PC-3 (cell line): ENCODE data around the gene CHIT1. TPM values are rescaled to one million over a fixed set of nuclear protein-coding genes. Genes with fewer than 3 reads are reported as not detected.
A peak's percentile ranks its signal among the peaks of the same experiment; 100 is the strongest.

ENCODE experiments used
- ATAC-seq: fragments of 200-7000 bp; cut with Tn5 transposase; 2 replicates; pipeline ENCODE4 v1.9.1; 2020; ENCODE audit warnings: mild to moderate bottlenecking, moderate library complexity
- BruUV-seq: library from RNA; stranded (reverse); fragments of 400-500 nt; replicated peaks from 2 replicates; lab custom pipeline; 2021; lab: Mats Ljungman, UMichigan
- CTCF ChIA-PET: fragments of 300-600 bp; sonication (Branson Sonifier 250); formaldehyde crosslinking; loops from one replicate; lab custom pipeline; 2022; ENCODE audit warnings: antibody characterized with exemption; lab: Charles Lee
- POLR2A ChIA-PET: fragments of 300-600 bp; sonication (Branson Sonifier 250); formaldehyde crosslinking; loops from one replicate; lab custom pipeline; 2022; ENCODE audit warnings: antibody characterized with exemption; ENCODE audit not compliant: unreplicated experiment; lab: Charles Lee
- DNase-seq: peaks from one replicate; pipeline ENCODE4 v3.0.0-alpha.2; 2015
- H2AFZ ChIP-seq: fragments of 300-600 bp; sonication (generic); 2 replicates; pipeline ENCODE4 v1.6.0; 2016; ENCODE audit warnings: antibody characterized with exemption, low read length
- H3F3A ChIP-seq: fragments of 300-600 bp; sonication (generic); one replicate; pipeline ENCODE4 v1.6.0; 2017; ENCODE audit warnings: antibody characterized with exemption, low read length, control low read depth, mild to moderate bottlenecking; ENCODE audit not compliant: unreplicated experiment
- H3K27ac ChIP-seq: fragments of 300-600 bp; sonication (generic); 2 replicates; pipeline ENCODE4 v1.5.1; 2016; ENCODE audit warnings: mild to moderate bottlenecking, low read length
- H3K27me3 ChIP-seq: fragments of 300-600 bp; sonication (generic); 2 replicates; pipeline ENCODE4 v1.6.1; 2016; ENCODE audit warnings: low read length, mixed read lengths
- H3K36me3 ChIP-seq: fragments of 300-600 bp; sonication (generic); 2 replicates; pipeline ENCODE4 v1.6.1; 2016; ENCODE audit warnings: low read depth, mixed run types, low read length, mixed read lengths
- H3K4me1 ChIP-seq: fragments of 300-600 bp; sonication (generic); 2 replicates; pipeline ENCODE4 v1.5.1; 2016; ENCODE audit warnings: low read length; ENCODE audit not compliant: insufficient read depth
- H3K4me2 ChIP-seq: fragments of 300-600 bp; sonication (generic); 2 replicates; pipeline ENCODE4 v1.6.0; 2016; ENCODE audit warnings: low read length
- H3K4me3 ChIP-seq: fragments of 300-600 bp; sonication (generic); 2 replicates; pipeline ENCODE4 v1.5.1; 2016; ENCODE audit warnings: mild to moderate bottlenecking, low read length, mixed read lengths
- H3K79me2 ChIP-seq: fragments of 300-600 bp; sonication (generic); 2 replicates; pipeline ENCODE4 v1.6.1; 2017; ENCODE audit warnings: low read length, mixed read lengths
- H3K9ac ChIP-seq: fragments of 300-600 bp; sonication (generic); 2 replicates; pipeline ENCODE4 v1.6.0; 2016; ENCODE audit warnings: mild to moderate bottlenecking, low read length
- H3K9me2 ChIP-seq: fragments of 300-600 bp; sonication (generic); replicated peaks from 2 replicates; pipeline ENCODE4 v1.6.1; 2016; ENCODE audit warnings: mixed run types, low read length, mixed read lengths
- H3K9me3 ChIP-seq: fragments of 300-600 bp; sonication (generic); 2 replicates; pipeline ENCODE4 v1.6.1; 2016; ENCODE audit warnings: low read length, mixed read lengths
- H4K20me1 ChIP-seq: fragments of 300-600 bp; sonication (generic); 2 replicates; pipeline ENCODE4 v1.6.1; 2016; ENCODE audit warnings: low read length, mixed read lengths
- CTCF ChIP-seq: fragments of 300-600 bp; sonication (generic); conservative IDR thresholded peaks from 2 replicates; pipeline ENCODE4 v1.5.1; 2017; ENCODE audit warnings: antibody characterized with exemption, low read depth, mild to moderate bottlenecking, low read length
- EZH2phosphoT487 ChIP-seq: fragments of 300-600 bp; sonication (generic); IDR thresholded peaks from 2 replicates; pipeline ENCODE4 v1.6.1; 2018; ENCODE audit warnings: mild to moderate bottlenecking, antibody characterized with exemption, low read length, borderline replicate concordance
- intact Hi-C: fragments of 100-400 bp; cut with micrococcal nuclease; formaldehyde crosslinking; loops from 2 replicates; pipeline ENCODE4 v1.9.0; 2023
- total RNA-seq: library from RNA; depleted of rRNA; stranded (reverse); fragments of >200 nt; gene quantifications from 2 replicates; pipeline ENCODE4 v1.2.3, GENCODE V29; 2014; rRNA removed

The CHIT1 gene
- total RNA-seq, 1 experiment from 2014 or later = not detected

DNA sequence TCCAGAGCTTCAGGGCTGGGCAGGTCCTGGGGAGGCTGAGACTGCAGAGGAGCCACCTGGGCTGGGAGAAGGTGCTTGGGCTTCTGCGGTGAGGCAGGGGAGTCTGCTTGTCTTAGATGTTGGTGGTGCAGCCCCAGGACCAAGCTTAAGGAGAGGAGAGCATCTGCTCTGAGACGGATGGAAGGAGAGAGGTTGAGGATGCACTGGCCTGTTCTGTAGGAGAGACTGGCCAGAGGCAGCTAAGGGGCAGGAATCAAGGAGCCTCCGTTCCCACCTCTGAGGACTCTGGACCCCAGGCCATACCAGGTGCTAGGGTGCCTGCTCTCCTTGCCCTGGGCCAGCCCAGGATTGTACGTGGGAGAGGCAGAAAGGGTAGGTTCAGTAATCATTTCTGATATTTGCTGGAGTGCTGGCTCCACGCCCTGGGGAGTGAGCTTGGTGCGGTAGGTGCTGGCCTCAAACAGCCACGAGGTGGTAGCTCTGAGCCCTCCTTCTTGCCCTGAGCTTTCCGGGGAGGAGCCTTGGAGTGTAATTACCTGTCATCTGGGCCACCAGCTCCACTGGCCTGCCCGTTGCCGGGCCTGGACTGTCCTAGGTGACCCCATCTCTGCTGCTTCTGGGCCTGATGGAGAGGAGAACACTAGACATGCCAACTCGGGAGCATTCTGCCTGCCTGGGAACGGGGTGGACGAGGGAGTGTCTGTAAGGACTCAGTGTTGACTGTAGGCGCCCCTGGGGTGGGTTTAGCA lies 63.1 kb downstream of the CHIT1 start:
- TF ChIP-seq EZH2phosphoT487 (no peak), CTCF (peak; percentile 35)
- H3K9ac ChIP-seq = no peak overlapping the region
- H2AFZ ChIP-seq = no peak overlapping the region
- no peaks in the 10 kb centered on the region for H3K9me3 ChIP-seq
- H3K27ac ChIP-seq = no peak overlapping the region
- CTCF ChIA-PET = interaction anchor here (0.7 kb wide), 1 partner anchor 48 kb away, joined by 3 read pairs; no protein-coding TSS in a partner anchor
- no TSS peak for BruUV-seq
- no peak overlapping the region for H3K4me2 ChIP-seq
- POLR2A ChIA-PET = no interaction called here
- intact Hi-C loops = no loop called here
- no peaks in the 10 kb centered on the region for H4K20me1 ChIP-seq
- H3K36me3 ChIP-seq = no peaks in the 10 kb centered on the region
- no peaks in the 10 kb centered on the region for H3K4me1 ChIP-seq
- H3K27me3 ChIP-seq = peaks cover 31% of the 10 kb centered on the region
- H3F3A ChIP-seq = no peaks in the 10 kb centered on the region
- no peaks in the 10 kb centered on the region for H3K9me2 ChIP-seq
- H3K4me3 ChIP-seq = no peak overlapping the region
- ATAC-seq = peak; percentile 71
- no peaks in the 10 kb centered on the region for H3K79me2 ChIP-seq
- DNase-seq = peak; percentile 26

Other genes starting within 250 kb of the CHIT1 start
- 119 and 122 TPM in 2 replicates for gene TMEM183A, start 222.3 kb downstream of the CHIT1 start, total RNA-seq
- 3.4 and 12.1 TPM in 2 replicates for gene PPFIA4, start 203.2 kb downstream of the CHIT1 start, total RNA-seq
- gene MYOG, start 143.7 kb downstream of the CHIT1 start, total RNA-seq = not detected in 2 replicates
- gene ADORA1, start 101.9 kb downstream of the CHIT1 start, total RNA-seq = 1.4 and 3.9 TPM in 2 replicates
- gene MYBPH, start 53.8 kb downstream of the CHIT1 start, total RNA-seq = not detected in 2 replicates
- gene CHI3L1, start 43.0 kb downstream of the CHIT1 start, total RNA-seq = not detected in 2 replicates
- gene BTG2, start 75.8 kb upstream of the CHIT1 start, total RNA-seq = 2.2 and 2.4 TPM in 2 replicates
- not detected in 2 replicates for gene FMOD, start 121.4 kb upstream of the CHIT1 start, total RNA-seq
- not detected in 2 replicates for gene PRELP, start 246.1 kb upstream of the CHIT1 start, total RNA-seq